ENCODE data around the gene TCEANC.
"Not testable (repeated sequence)": the region's sequence is repeated elsewhere in the genome, so short reads cannot be mapped to it uniquely, and the experiment has no call there.

The TCEANC gene

GRCh38 chrX:13641684-13642083 lies 11.3 kb upstream of the TCEANC start:
- H3K4me3 ChIP-seq (ENCODE audit: low read depth in 1 of 2, low read length in 2 of 2); H3K9me3 ChIP-seq (ENCODE audit: control insufficient read depth in 1 of 2, low read length in 2 of 2); H3K27me3 ChIP-seq (ENCODE audit: low read depth, low read length); H3K27ac ChIP-seq (ENCODE audit: low read length); H3K4me1 ChIP-seq (ENCODE audit: control insufficient read depth in 1 of 2, insufficient read depth in 2 of 2, low read length in 2 of 2); H3K36me3 ChIP-seq (ENCODE audit: control insufficient read depth in 1 of 2, insufficient read depth in 2 of 2, low read length in 2 of 2): not testable (repeated sequence)

- H3K27me3 ChIP-seq (ENCODE audit: low read depth, low read length), result no peaks in the 10 kb centered on the region
- no peaks in the 10 kb centered on the region for H3K36me3 ChIP-seq (ENCODE audit: control insufficient read depth in 1 of 2, insufficient read depth in 2 of 2, low read length in 2 of 2)
- no peak overlapping the region for H3K4me3 ChIP-seq (ENCODE audit: low read depth in 1 of 2, low read length in 2 of 2)
- H3K4me1 ChIP-seq (ENCODE audit: control insufficient read depth in 1 of 2, insufficient read depth in 2 of 2, low read length in 2 of 2), result no peaks in the 10 kb centered on the region
- no peaks in the 10 kb centered on the region for H3K9me3 ChIP-seq (ENCODE audit: control insufficient read depth in 1 of 2, low read length in 2 of 2)
- H3K27ac ChIP-seq (ENCODE audit: low read length), result no peak overlapping the region
Measured at GRCh38 chrX:13645464-13646153, 7.3 kb upstream of the TCEANC start.

- Histone ChIP-seq H3K9me3 (ENCODE audit: control insufficient read depth in 1 of 2, low read length in 2 of 2) (no peaks in the 10 kb centered on the region), H3K27ac (ENCODE audit: low read length) (no peak overlapping the region), H3K4me3 (ENCODE audit: low read depth in 1 of 2, low read length in 2 of 2) (no peak overlapping the region), H3K4me1 (ENCODE audit: control insufficient read depth in 1 of 2, insufficient read depth in 2 of 2, low read length in 2 of 2) (no peaks in the 10 kb centered on the region), H3K36me3 (ENCODE audit: control insufficient read depth in 1 of 2, insufficient read depth in 2 of 2, low read length in 2 of 2) (no peaks in the 10 kb centered on the region), H3K27me3 (ENCODE audit: low read depth, low read length) (no peaks in the 10 kb centered on the region)
Measured at GRCh38 chrX:13646154-13646549, 6.8 kb upstream of the TCEANC start.

GRCh38 chrX:13647709-13648212 lies 5.2 kb upstream of the TCEANC start:
- H3K9me3 ChIP-seq (ENCODE audit: control insufficient read depth in 1 of 2, low read length in 2 of 2), result no peaks in the 10 kb centered on the region
- no peaks in the 10 kb centered on the region for H3K27me3 ChIP-seq (ENCODE audit: low read depth, low read length)
- H3K27ac ChIP-seq (ENCODE audit: low read length), result peak overlapping the region; percentile 32
- peaks cover 0 to 5% of the 10 kb centered on the region in 2 donors for H3K4me1 ChIP-seq (ENCODE audit: control insufficient read depth in 1 of 2, insufficient read depth in 2 of 2, low read length in 2 of 2)
- no peak overlapping the region for H3K4me3 ChIP-seq (ENCODE audit: low read depth in 1 of 2, low read length in 2 of 2)
- peaks cover 0 to 3% of the 10 kb centered on the region in 2 donors for H3K36me3 ChIP-seq (ENCODE audit: control insufficient read depth in 1 of 2, insufficient read depth in 2 of 2, low read length in 2 of 2)

GRCh38 chrX:13648336-13648735 lies 4.6 kb upstream of the TCEANC start:
- not testable (repeated sequence) for H3K9me3 ChIP-seq (ENCODE audit: control insufficient read depth in 1 of 2, low read length in 2 of 2); H3K4me1 ChIP-seq (ENCODE audit: control insufficient read depth in 1 of 2, insufficient read depth in 2 of 2, low read length in 2 of 2); H3K36me3 ChIP-seq (ENCODE audit: control insufficient read depth in 1 of 2, insufficient read depth in 2 of 2, low read length in 2 of 2); H3K27me3 ChIP-seq (ENCODE audit: low read depth, low read length); H3K27ac ChIP-seq (ENCODE audit: low read length); H3K4me3 ChIP-seq (ENCODE audit: low read depth in 1 of 2, low read length in 2 of 2)

GRCh38 chrX:13649838-13650237 lies 3.1 kb upstream of the TCEANC start:
- Histone ChIP-seq H3K9me3 (ENCODE audit: control insufficient read depth in 1 of 2, low read length in 2 of 2) (no peaks in the 10 kb centered on the region), H3K27me3 (ENCODE audit: low read depth, low read length) (no peaks in the 10 kb centered on the region), H3K4me3 (ENCODE audit: low read depth in 1 of 2, low read length in 2 of 2) (no peak overlapping the region), H3K27ac (ENCODE audit: low read length) (no peak overlapping the region), H3K36me3 (ENCODE audit: control insufficient read depth in 1 of 2, insufficient read depth in 2 of 2, low read length in 2 of 2) (peaks cover 0 to 3% of the 10 kb centered on the region in 2 donors), H3K4me1 (ENCODE audit: control insufficient read depth in 1 of 2, insufficient read depth in 2 of 2, low read length in 2 of 2) (peaks cover 0 to 8% of the 10 kb centered on the region in 2 donors)

GRCh38 chrX:13650318-13650717 lies 2.6 kb upstream of the TCEANC start:
- Histone ChIP-seq H3K4me3 (ENCODE audit: low read depth in 1 of 2, low read length in 2 of 2) (no peak overlapping the region), H3K27me3 (ENCODE audit: low read depth, low read length) (no peaks in the 10 kb centered on the region), H3K27ac (ENCODE audit: low read length) (no peak overlapping the region), H3K36me3 (ENCODE audit: control insufficient read depth in 1 of 2, insufficient read depth in 2 of 2, low read length in 2 of 2) (peaks cover 0 to 3% of the 10 kb centered on the region in 2 donors), H3K4me1 (ENCODE audit: control insufficient read depth in 1 of 2, insufficient read depth in 2 of 2, low read length in 2 of 2) (peaks cover 0 to 8% of the 10 kb centered on the region in 2 donors), H3K9me3 (ENCODE audit: control insufficient read depth in 1 of 2, low read length in 2 of 2) (no peaks in the 10 kb centered on the region)

- peaks cover 0 to 11% of the 10 kb centered on the region in 2 donors for H3K4me1 ChIP-seq (ENCODE audit: control insufficient read depth in 1 of 2, insufficient read depth in 2 of 2, low read length in 2 of 2)
- no peaks in the 10 kb centered on the region for H3K27me3 ChIP-seq (ENCODE audit: low read depth, low read length)
- H3K36me3 ChIP-seq (ENCODE audit: control insufficient read depth in 1 of 2, insufficient read depth in 2 of 2, low read length in 2 of 2), result peaks cover 0 to 3% of the 10 kb centered on the region in 2 donors
- H3K27ac ChIP-seq (ENCODE audit: low read length), result no peak overlapping the region
- H3K9me3 ChIP-seq (ENCODE audit: control insufficient read depth in 1 of 2, low read length in 2 of 2), result no peaks in the 10 kb centered on the region
- H3K4me3 ChIP-seq (ENCODE audit: low read depth in 1 of 2, low read length in 2 of 2), result no peak overlapping the region
Measured at GRCh38 chrX:13651150-13651549, 1.8 kb upstream of the TCEANC start.

GRCh38 chrX:13652287-13652793 lies 601 bp upstream of the TCEANC start:
- peaks cover 0 to 11% of the 10 kb centered on the region in 2 donors for H3K4me1 ChIP-seq (ENCODE audit: control insufficient read depth in 1 of 2, insufficient read depth in 2 of 2, low read length in 2 of 2)
- H3K9me3 ChIP-seq (ENCODE audit: control insufficient read depth in 1 of 2, low read length in 2 of 2), result no peaks in the 10 kb centered on the region
- peak overlapping the region; percentile 67 to 74 for H3K4me3 ChIP-seq (ENCODE audit: low read depth in 1 of 2, low read length in 2 of 2)
- no peaks in the 10 kb centered on the region for H3K27me3 ChIP-seq (ENCODE audit: low read depth, low read length)
- H3K36me3 ChIP-seq (ENCODE audit: control insufficient read depth in 1 of 2, insufficient read depth in 2 of 2, low read length in 2 of 2), result peaks cover 0 to 3% of the 10 kb centered on the region in 2 donors
- H3K27ac ChIP-seq (ENCODE audit: low read length), result peak overlapping the region; percentile 84

GRCh38 chrX:13654116-13654515 lies 1.2 kb downstream of the TCEANC start:
- H3K27ac ChIP-seq (ENCODE audit: low read length), result peak overlapping the region; percentile 91
- peaks cover 0 to 3% of the 10 kb centered on the region in 2 donors for H3K36me3 ChIP-seq (ENCODE audit: control insufficient read depth in 1 of 2, insufficient read depth in 2 of 2, low read length in 2 of 2)
- peaks cover 0 to 11% of the 10 kb centered on the region in 2 donors for H3K4me1 ChIP-seq (ENCODE audit: control insufficient read depth in 1 of 2, insufficient read depth in 2 of 2, low read length in 2 of 2)
- no peaks in the 10 kb centered on the region for H3K27me3 ChIP-seq (ENCODE audit: low read depth, low read length)
- H3K9me3 ChIP-seq (ENCODE audit: control insufficient read depth in 1 of 2, low read length in 2 of 2), result no peaks in the 10 kb centered on the region
- H3K4me3 ChIP-seq (ENCODE audit: low read depth in 1 of 2, low read length in 2 of 2), result peak overlapping the region in 1 of 2 donors; percentile 74

GRCh38 chrX:13655674-13656073 lies 2.7 kb downstream of the TCEANC start:
- Histone ChIP-seq H3K27ac (ENCODE audit: low read length) (no peak overlapping the region), H3K4me1 (ENCODE audit: control insufficient read depth in 1 of 2, insufficient read depth in 2 of 2, low read length in 2 of 2) (peaks cover 0 to 11% of the 10 kb centered on the region in 2 donors)

More at GRCh38 chrX:13655674-13656073, 2.7 kb downstream of the TCEANC start:
- H3K9me3 ChIP-seq (ENCODE audit: control insufficient read depth in 1 of 2, low read length in 2 of 2), result no peaks in the 10 kb centered on the region
- H3K36me3 ChIP-seq (ENCODE audit: control insufficient read depth in 1 of 2, insufficient read depth in 2 of 2, low read length in 2 of 2), result peaks cover 0 to 3% of the 10 kb centered on the region in 2 donors
- no peaks in the 10 kb centered on the region for H3K27me3 ChIP-seq (ENCODE audit: low read depth, low read length)
- H3K4me3 ChIP-seq (ENCODE audit: low read depth in 1 of 2, low read length in 2 of 2), result no peak overlapping the region
